ENCODE measurements around the gene DIPK2A. TPM values are rescaled to one million over a fixed set of nuclear protein-coding genes. Genes with fewer than 3 reads are reported as not detected.

The DIPK2A gene
- total RNA-seq, 1 donor from 2014 or later, result 49.0 TPM

DNA sequence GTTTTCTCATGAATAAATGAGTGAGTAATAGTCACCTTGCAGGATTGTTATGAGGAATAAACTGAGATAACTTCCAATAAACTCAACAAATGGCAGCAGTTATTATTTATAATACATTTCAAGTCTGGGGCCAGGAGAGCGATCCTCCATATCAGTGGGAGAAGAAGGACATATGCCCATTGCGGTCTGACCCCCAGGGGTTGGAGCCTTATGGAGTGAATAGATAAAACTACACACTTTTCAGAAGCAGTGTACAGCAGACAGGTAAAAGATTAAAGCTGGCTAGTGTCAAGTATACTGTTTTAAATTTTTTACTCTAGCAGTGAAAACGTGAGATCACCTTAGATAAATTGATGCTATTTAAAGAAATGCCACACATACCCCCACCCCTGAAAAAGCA is 43.5 kb downstream of the DIPK2A start:
- no peaks in the 10 kb centered on the region for H4K20me1 ChIP-seq (ENCODE audit: low read depth)
- H3K36me3 ChIP-seq, result no peaks in the 10 kb centered on the region
- H3F3A ChIP-seq (ENCODE audit: low read depth), result no peaks in the 10 kb centered on the region
- Mint-ChIP-seq H3K27ac (no peak overlapping the region), H3K9me3 (no peaks in the 10 kb centered on the region), H3K4me1 (no peaks in the 10 kb centered on the region), H3K36me3 (no peaks in the 10 kb centered on the region), H3K4me3 (no peak overlapping the region), H3K27me3 (ENCODE audit: insufficient read depth, low read depth) (peaks cover 2% of the 10 kb centered on the region)
- no peak overlapping the region for H3K4me3 ChIP-seq
- no peak for TF ChIP-seq CTCF (IDR thresholded peaks at IDR 0.05)
- no peak for TF ChIP-seq EZH2 (IDR thresholded peaks at IDR 0.05)
- TF ChIP-seq EZH2phosphoT487 (IDR thresholded peaks at IDR 0.05), result no peak
- H3K27me3 ChIP-seq, result no peaks in the 10 kb centered on the region
- no peak overlapping the region for H3K27ac ChIP-seq
- H3K4me2 ChIP-seq, result no peak overlapping the region
- no peak overlapping the region for H2AFZ ChIP-seq (replicated peaks)
- H3K9me3 ChIP-seq (ENCODE audit: low read depth), result no peaks in the 10 kb centered on the region
- H3K4me1 ChIP-seq, result no peaks in the 10 kb centered on the region
- no peaks in the 10 kb centered on the region for H3K79me2 ChIP-seq (ENCODE audit: low read depth)
- no peak for DNase-seq (ENCODE audit: low spot score)
- no peak overlapping the region for H3K9ac ChIP-seq

GRCh38 chr3:144018776-144019175 is 47.2 kb downstream of the DIPK2A start:
- H3K79me2 ChIP-seq (ENCODE audit: low read depth), result no peaks in the 10 kb centered on the region
- H3K27ac Mint-ChIP-seq, result no peak overlapping the region
- peaks cover 3% of the 10 kb centered on the region for H3K27me3 Mint-ChIP-seq (ENCODE audit: insufficient read depth, low read depth)
- H3K4me3 Mint-ChIP-seq, result no peak overlapping the region
- no peak overlapping the region for H2AFZ ChIP-seq (replicated peaks)
- peaks cover 7% of the 10 kb centered on the region for H3K9me3 Mint-ChIP-seq
- H3F3A ChIP-seq (ENCODE audit: low read depth), result no peaks in the 10 kb centered on the region
- TF ChIP-seq CTCF (IDR thresholded peaks at IDR 0.05) (no peak), EZH2 (IDR thresholded peaks at IDR 0.05) (no peak), EZH2phosphoT487 (IDR thresholded peaks at IDR 0.05) (no peak)
- no peak overlapping the region for H3K4me2 ChIP-seq
- H3K4me3 ChIP-seq, result no peak overlapping the region
- H3K9ac ChIP-seq, result no peak overlapping the region
- no peaks in the 10 kb centered on the region for H3K4me1 Mint-ChIP-seq
- no peaks in the 10 kb centered on the region for H3K27me3 ChIP-seq
- H3K36me3 ChIP-seq, result no peaks in the 10 kb centered on the region
- no peaks in the 10 kb centered on the region for H4K20me1 ChIP-seq (ENCODE audit: low read depth)
- no peaks in the 10 kb centered on the region for H3K36me3 Mint-ChIP-seq
- H3K27ac ChIP-seq, result no peak overlapping the region
- no peaks in the 10 kb centered on the region for H3K4me1 ChIP-seq
- H3K9me3 ChIP-seq (ENCODE audit: low read depth), result no peaks in the 10 kb centered on the region
- no peak for DNase-seq (ENCODE audit: low spot score)

Other genes starting within 250 kb of the DIPK2A start
- 0.22 and 0.50 TPM in 2 replicates for gene SLC9A9, start 123.4 kb upstream of the DIPK2A start, total RNA-seq (ENCODE audit: low replicate concordance)